NCI-H82 treated with DMSO at 0.1 percent for 48 hours (cell line): ENCODE measurements around the gene PRM1.

Experiments
- DNase-seq: peaks from one replicate; lab custom pipeline; 2025; ENCODE audit not compliant: unreplicated experiment; lab: John Stamatoyannopoulos, UW

The PRM1 gene

DNA sequence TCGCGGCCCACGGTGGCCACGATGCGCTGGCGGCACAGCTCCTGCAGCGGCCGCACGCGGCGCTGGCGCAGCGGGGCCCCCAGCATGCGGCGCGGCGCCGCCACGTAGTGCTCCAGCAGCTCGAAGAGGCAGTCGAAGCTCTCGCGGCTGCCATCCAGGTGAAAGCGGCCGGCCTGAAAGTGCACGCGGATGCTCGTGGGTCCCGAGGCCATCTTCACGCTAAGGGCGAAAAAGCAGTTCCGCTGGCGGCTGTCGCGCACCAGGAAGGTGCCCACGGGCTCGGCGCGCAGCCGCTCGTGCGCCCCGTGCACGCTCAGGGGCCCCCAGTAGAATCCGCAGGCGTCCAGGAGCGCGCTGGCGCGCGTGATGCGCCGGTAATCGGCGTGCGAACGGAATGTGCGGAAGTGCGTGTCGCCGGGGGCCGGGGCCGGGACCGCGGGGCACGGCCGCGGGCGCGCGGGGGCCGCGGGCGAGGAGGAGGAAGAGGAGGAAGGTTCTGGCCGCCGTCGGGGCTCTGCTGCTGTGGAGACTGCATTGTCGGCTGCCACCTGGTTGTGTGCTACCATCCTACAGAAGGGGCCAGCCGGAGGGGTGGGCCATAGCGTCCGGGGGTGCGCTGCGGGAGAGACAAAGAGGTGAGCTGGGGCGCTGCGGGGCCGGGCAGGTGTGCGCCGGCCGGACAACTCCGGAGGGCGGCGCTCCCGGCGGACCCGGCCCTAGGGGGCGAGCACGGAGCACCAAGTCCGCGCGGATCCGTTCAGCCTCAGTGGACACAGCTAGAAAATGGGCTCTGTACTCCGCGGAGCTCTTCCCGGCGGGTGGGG is 26.0 kb downstream of the PRM1 start:
- no peak for DNase-seq

- no peak for DNase-seq
Observed at GRCh38 chr16:11253995-11254912, 26.9 kb downstream of the PRM1 start.

DNA sequence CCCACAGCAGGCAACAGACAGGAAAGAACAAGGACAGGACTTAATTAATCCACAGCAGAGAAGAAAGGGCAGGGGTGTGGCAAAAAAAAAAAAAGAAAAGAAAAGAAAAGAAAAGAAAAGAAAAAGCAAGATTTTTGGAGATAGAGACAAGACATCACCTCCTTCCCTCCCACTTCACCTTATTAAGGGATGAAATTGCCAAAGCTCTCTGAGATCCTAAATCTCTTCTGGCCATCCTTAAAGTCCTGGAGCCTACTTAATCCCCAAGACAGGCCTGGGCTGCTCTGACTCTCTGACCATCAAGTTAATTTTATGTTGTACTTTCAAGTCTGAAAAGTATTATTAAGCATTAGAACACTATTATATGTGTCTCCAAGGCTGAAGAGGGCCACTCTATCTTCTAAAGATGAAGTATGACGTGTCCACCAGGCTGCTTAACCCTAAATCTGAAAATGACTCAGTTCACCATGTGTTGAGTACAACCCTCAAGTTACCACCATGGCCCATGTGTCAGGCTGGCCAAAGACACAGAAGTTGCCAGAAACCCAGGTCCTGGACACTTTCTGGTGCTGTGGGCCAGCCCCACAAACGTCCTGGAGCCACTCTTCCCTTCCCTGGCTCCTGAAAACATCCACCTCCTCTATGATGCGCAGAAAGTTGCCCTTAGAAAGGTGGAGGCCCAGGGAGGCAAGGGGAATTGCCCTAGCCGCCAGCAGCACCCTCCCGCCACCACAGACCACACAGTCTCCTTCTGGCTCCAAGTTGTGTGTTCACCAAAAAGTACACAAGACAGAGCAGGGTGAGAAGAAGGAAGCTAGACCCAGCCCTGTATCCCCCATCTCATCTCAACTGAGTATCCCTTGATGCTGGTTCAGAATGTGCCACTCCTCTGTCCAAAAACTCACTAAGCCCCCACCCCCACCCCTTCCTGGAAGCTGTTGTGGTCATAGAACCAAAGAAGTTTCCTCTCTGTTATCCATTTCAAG is 27.8 kb downstream of the PRM1 start:
- DNase-seq: no peak

- no peak for DNase-seq
Observed at GRCh38 chr16:11252482-11252931, 28.6 kb downstream of the PRM1 start.

GRCh38 chr16:11251525-11252481 is 29.3 kb downstream of the PRM1 start:
- DNase-seq: no peak

- no peak for DNase-seq
Observed at GRCh38 chr16:11250786-11251524, 30.2 kb downstream of the PRM1 start.

- DNase-seq: no peak
Observed at GRCh38 chr16:11250091-11250785, 30.9 kb downstream of the PRM1 start.

DNA sequence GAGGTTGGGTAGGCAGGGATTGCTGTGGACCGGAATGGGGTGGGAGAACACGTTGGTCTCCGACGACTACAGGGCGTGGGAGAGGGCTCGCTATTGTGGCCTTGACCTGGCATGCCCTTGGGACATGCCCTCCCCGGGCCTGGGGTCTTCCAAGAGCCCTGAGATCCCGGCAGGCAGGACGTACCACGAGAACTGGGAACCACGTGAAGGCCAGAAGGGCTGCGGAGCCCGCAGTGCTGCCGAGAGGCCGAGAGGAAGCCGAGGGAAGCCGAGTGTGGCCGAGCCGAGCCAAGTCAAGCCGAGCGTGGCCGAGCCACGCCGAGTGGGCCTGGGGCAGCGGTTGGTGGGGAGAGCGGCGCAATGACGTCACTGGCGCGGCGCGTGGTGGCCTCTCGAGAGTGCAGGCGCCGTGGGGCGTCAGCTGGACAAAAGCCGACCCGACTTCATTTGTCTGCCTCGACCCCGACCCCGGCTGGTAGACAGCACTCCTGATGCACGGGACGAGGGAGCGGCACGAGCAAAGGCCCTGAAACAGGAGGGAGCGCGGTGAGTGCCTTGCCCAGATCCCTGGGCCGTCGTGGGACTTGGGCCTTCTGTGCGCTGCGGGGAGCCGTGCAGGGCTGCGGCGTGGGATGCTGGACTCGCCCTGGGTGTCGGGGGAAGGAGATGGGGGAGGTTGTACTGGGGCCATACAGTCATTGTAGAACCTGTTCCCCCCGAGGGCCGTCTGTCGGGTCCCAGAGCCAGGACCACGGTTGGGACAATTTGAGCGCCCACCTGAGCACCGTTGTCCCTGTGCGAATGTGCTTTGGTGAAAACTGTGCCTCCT is 31.7 kb downstream of the PRM1 start:
- DNase-seq: no peak

DNA sequence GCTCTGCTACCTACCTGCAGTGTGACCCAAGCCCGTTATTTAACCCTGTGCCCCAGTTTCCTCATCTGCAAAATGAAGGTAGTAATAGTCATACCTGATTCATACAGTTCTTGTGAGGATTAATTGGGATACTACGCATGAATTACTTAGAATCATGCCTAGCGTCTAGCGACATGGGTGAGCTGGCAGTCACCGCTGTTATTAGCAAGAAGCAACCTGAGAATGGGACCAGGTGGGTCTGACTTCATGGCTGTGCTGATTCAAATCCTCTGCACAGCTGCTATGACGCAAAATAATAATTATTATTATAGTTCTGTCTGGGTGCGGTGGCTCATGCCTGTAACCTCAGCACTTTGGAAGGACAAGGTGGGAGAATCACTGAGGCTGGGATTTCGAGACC is 33.0 kb downstream of the PRM1 start:
- no peak for DNase-seq

DNA sequence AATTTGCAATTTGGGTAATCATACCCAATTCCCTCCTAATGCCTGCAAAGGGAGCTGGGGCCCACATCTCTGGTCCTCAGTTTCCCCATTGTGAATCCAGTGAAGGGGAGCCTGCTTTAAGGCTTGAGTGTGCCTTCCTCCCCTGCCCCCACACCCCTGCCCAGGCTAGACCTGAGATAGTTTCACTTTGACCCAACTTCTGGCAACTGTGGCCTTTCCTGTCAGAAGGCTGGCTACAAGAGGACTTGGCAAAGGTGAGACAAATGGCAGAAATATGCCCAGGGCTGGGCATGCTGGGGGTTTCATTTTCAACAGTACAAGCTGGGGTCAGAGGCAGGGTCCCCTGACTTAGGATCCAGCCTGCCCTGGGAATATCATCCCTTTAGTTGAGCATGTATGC is 35.1 kb downstream of the PRM1 start:
- no peak for DNase-seq

GRCh38 chr16:11245222-11245737 is 35.9 kb downstream of the PRM1 start:
- no peak for DNase-seq

DNA sequence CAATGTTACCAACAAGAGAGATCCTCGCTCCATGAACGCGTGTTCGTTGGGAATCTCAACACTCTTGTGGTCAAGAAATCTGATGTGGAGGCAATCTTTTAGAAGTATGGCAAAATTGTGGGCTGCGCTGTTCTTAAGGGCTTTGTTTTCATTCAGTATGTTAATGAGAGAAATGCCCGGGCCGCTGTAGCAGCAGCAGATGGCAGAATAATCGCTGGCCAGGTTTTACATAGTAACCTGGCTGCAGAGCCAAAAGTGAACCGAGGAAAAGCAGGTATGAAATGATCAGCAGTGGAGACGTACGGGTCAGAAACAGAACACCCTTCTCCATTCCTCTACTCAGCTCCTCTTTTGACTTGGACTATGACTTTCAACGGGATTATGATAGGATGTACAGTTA is 38.5 kb downstream of the PRM1 start:
- DNase-seq: no peak

GRCh38 chr16:11241480-11242204 is 39.5 kb downstream of the PRM1 start:
- no peak for DNase-seq

DNA sequence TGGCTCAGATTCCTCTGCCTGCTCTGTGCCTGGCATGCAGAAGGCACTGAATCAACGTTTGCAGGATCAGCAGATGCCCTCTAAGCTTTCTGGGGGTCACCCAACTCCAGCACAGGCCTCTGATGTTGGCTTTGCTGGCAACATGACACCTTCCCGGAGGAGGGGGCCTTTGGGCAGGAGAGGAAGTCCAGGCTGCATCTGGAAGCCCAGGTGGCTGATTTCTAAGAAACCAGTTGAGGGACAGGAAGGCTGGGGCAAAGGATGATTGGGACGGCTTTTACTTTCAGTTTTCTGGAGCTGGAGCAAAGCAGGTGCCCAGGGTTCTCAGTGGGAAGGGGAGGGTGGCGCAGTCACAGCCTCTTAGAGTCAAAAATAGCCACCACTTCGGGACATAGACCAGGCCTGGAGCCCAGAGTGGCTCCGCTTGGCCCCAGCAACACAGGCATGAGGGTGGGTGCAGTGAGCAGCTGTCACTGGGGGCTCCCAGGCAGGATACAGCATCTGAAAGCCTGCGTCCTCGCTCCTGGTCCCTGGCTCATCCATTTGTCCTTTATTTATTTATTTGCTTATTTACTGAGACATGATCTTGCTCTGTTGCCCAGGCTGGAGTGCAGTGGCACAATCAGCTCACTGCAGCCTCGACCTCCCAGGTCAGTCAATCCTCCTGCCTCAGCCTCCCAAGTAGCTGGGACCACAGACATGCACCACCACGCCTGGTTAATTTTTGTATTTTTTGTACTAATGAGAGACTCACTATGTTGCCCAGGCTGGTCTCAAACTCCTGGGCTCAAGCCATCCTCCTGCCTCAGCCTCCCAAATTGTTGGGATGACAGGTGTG is 40.3 kb downstream of the PRM1 start:
- DNase-seq: no peak
